Motor neuron (in vitro differentiated cells): ENCODE data around the gene PAX5. TPM values are rescaled to one million over a fixed set of nuclear protein-coding genes. Genes with fewer than 3 reads are reported as not detected.

Experiments used
- ATAC-seq, 8 experiments: fragments of 200-7000 bp; cut with Tn5 transposase; replicated peaks in 6 of 8; 2 replicates each; pipeline ENCODE4 v1.8.0; 2021; ENCODE audit warnings: mild to moderate bottlenecking in 8 of 8, moderate library complexity in 8 of 8
- H3K27ac ChIP-seq, 2 donors: fragments of 250-450 bp; sonication (Bioruptor Pico); 2 replicates each; pipeline ENCODE4 v1.9.0; 2021; ENCODE audit warnings: antibody characterized with exemption in 2 of 2, mild to moderate bottlenecking in 2 of 2, moderate library complexity in 1 of 2
- H3K4me1 ChIP-seq, 2 donors: fragments of 250-450 bp; sonication (Bioruptor Pico); replicated peaks in 1 of 2; 2 replicates each; pipeline ENCODE4 v1.6.1; 2021; ENCODE audit warnings: antibody characterized with exemption in 2 of 2, mild to moderate bottlenecking in 2 of 2, moderate library complexity in 1 of 2
- H3K4me3 ChIP-seq, 5 donors: fragments of 250-450 bp; sonication (Bioruptor Pico); 2 replicates each; pipeline ENCODE4 v1.9.0; 2021; ENCODE audit warnings: antibody characterized with exemption in 5 of 5, mild to moderate bottlenecking in 5 of 5, moderate library complexity in 4 of 5
- WGBS, 10 experiments: fragments of 450-650 bp; shearing (Covaris generic); methylation state at CpG; one replicate each; pipeline ENCODE4 v1.0.0; 2022; 5-methylcytosine and 5-hydroxymethylcytosine counted together
- in situ Hi-C, 9 experiments: fragments of 400-800 bp; cut with MboI; loops; one replicate each; pipeline ENCODE4 v1.15.0; 2021; ENCODE audit warnings: low sequenced_read_pairs in 9 of 9, low pct_unique_long_range_greater_than_20kb in 2 of 9; ENCODE audit not compliant: unreplicated experiment in 9 of 9
- total RNA-seq, 8 experiments: library from RNA; unstranded; fragments of 300-600 nt; gene quantifications; 2 replicates each; pipeline versions ENCODE4 v1.2.3 to v1.2.4, GENCODE V29; 2022

Gene PAX5
- total RNA-seq, 8 experiments from 2014 or later, result 0.09 to 1.5 (median 0.61) TPM

- no peak overlapping the region for H3K27ac ChIP-seq
- 54 to 80% (median 72%) methylated on average over 1 to 3 of the region's 7 CpGs; no CpG with 5 or more reads in 6 of the 10 experiments for WGBS, 10 experiments
- H3K4me1 ChIP-seq, result peaks cover 40 to 41% of the 10 kb centered on the region in 2 donors
- in situ Hi-C loops, result no loop called here
- H3K4me3 ChIP-seq, result no peak overlapping the region
- peak in 1 of 8 experiments; percentile 49 for ATAC-seq
Measured at GRCh38 chr9:36866840-36867239, 167.2 kb downstream of the PAX5 start.

GRCh38 chr9:36865731-36866635 is 168.1 kb downstream of the PAX5 start:
- Histone ChIP-seq H3K4me1 (peaks cover 40% of the 10 kb centered on the region in 2 donors), H3K4me3 (no peak overlapping the region), H3K27ac (no peak overlapping the region)
- 5 to 98% (median 80%) methylated on average over 2 to 15 of the region's 20 CpGs; no CpG with 5 or more reads in 2 of the 10 experiments for WGBS, 10 experiments
- in situ Hi-C loops, result no loop called here
- no peak for ATAC-seq

DNA sequence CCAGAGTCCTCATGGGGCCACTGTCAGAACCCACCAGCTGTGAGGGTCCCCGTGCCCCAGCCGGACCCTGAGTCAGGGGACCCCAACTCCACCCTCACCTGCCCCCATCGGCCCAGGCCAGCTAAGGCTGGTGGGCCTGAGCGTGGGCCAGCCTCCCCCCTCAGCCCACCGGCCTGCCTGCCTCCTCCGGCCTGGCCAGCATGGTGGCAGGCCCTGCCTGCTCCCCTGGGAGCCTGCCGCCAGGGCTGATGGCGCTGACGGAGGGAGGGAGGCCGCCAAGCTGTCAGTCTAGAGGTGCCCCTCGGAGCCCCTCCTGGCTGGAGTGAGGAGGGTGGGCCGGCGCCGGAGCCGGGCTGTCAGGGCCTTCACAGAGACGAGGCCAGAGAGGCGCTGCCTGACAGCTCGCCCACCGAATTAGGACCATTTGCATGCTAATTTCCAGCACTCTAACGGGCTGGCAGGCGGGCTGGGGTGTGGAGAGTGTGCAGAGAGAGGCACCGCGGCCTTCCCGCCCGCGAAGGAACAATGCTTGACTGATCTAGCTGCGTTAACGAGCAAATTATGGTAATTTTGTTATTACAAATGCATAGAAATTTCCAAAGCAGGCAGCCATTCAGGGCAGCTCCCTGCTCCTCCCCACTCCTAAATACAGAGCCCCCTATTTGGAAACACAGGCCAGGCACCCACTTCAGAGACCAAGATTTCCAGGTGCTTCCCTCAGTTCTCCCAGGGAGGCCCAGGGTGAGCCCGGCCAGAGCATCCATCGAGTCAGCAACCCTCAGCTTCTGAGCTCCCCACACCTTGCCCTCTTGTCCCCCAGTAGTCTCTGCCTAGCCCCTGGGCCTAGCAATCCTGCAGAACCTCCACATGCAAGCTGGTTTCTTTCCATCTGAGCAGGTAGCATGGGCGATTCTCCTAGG is 169.3 kb downstream of the PAX5 start:
- in situ Hi-C loops, result no loop called here
- Histone ChIP-seq H3K4me3 (no peak overlapping the region), H3K4me1 (peaks cover 40% of the 10 kb centered on the region in 2 donors), H3K27ac (no peak overlapping the region)
- 2 to 100% (median 62%) methylated on average over 1 to 10 of the region's 31 CpGs; no CpG with 5 or more reads in 3 of the 10 experiments for WGBS, 10 experiments
- ATAC-seq, result peak in 6 of 8 experiments; percentile 74 to 92 (median 88)

- Histone ChIP-seq H3K4me3 (no peak overlapping the region), H3K4me1 (peaks cover 26 to 29% of the 10 kb centered on the region in 2 donors), H3K27ac (no peak overlapping the region)
- in situ Hi-C loops, result no loop called here
- peak in 3 of 8 experiments; percentile 46 to 78 (median 65) for ATAC-seq
- WGBS, 10 experiments, result 27 to 70% (median 42%) methylated on average over 2 to 13 of the region's 21 CpGs; no CpG with 5 or more reads in 2 of the 10 experiments
Measured at GRCh38 chr9:36862206-36863145, 171.6 kb downstream of the PAX5 start.

- H3K27ac ChIP-seq, result no peak overlapping the region
- in situ Hi-C loops, result no loop called here
- WGBS, 10 experiments, result 13 to 100% (median 80%) methylated on average over 1 to 3 of the region's 7 CpGs; no CpG with 5 or more reads in 3 of the 10 experiments
- no peak for ATAC-seq
- no peak overlapping the region for H3K4me3 ChIP-seq
- H3K4me1 ChIP-seq, result peaks cover 21 to 22% of the 10 kb centered on the region in 2 donors
Measured at GRCh38 chr9:36861528-36862205, 172.4 kb downstream of the PAX5 start.

- in situ Hi-C loops, result no loop called here
- Histone ChIP-seq H3K4me3 (no peak overlapping the region), H3K27ac (no peak overlapping the region), H3K4me1 (no peaks in the 10 kb centered on the region)
- WGBS, 10 experiments, result 10 to 91% (median 80%) methylated on average over 1 to 9 of the region's 23 CpGs; no CpG with 5 or more reads in 3 of the 10 experiments
- ATAC-seq, result peak in 7 of 8 experiments; percentile 27 to 92 (median 66)
Measured at GRCh38 chr9:36858805-36859375, 175.2 kb downstream of the PAX5 start.

GRCh38 chr9:36855448-36856315 is 178.4 kb downstream of the PAX5 start:
- in situ Hi-C loops, result no loop called here
- 33 to 82% (median 62%) methylated on average over 1 to 9 of the region's 9 CpGs; no CpG with 5 or more reads in 2 of the 10 experiments for whole genome bisulfite sequencing, 10 experiments
- no peaks in the 10 kb centered on the region for H3K4me1 ChIP-seq
- no peak overlapping the region for H3K27ac ChIP-seq
- peak in 3 of 8 experiments; percentile 12 to 55 (median 29) for ATAC-seq
- H3K4me3 ChIP-seq, result no peak overlapping the region

- ATAC-seq, result no peak
- Histone ChIP-seq H3K4me3 (no peak overlapping the region), H3K27ac (no peak overlapping the region), H3K4me1 (no peaks in the 10 kb centered on the region)
- in situ Hi-C loops, result no loop called here
- 33 to 87% (median 62%) methylated on average over 1 to 7 of the region's 10 CpGs; no CpG with 5 or more reads in 4 of the 10 experiments for WGBS, 10 experiments
Measured at GRCh38 chr9:36854751-36855150, 179.3 kb downstream of the PAX5 start.

DNA sequence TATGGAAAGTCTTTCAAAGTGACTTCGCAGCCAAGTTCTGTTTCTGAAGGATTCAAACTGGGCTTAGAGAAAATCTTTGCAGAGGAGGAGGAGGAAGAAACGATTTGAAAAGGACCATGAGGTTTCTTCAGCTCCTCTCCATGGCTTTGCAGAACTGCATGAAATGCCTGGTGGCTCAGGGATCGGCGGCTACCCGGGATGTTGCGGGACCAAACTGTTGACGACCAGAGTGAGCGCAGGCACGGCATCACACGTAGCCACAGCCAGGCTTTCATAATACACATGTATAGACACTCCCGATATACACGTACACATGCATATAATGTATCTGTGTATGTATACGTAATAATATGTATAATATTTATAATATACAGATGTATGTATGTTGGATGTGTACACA is 180.0 kb downstream of the PAX5 start:
- 19 to 60% (median 47%) methylated on average over 2 to 13 of the region's 13 CpGs; no CpG with 5 or more reads in 3 of the 10 experiments for WGBS, 10 experiments
- in situ Hi-C loops, result no loop called here

DNA sequence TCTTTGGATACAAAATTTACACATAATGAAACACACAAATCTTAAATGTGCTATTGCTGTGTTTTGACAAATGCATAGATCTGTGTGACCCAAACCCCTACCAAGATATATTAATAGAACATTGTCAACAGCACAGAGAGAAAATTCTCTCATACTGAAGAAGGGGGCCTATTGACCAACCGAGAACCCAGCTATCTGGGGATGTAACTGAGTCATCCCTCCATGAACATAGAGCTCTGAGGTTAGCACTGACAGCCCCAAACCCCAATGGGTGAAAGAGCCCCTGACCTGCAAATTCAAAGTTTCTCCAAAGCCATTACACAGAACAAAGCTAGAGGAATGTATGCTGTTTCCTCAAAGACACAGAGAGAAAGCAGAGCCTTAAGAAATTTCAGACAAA is 180.8 kb downstream of the PAX5 start:
- Histone ChIP-seq H3K4me1 (no peaks in the 10 kb centered on the region), H3K27ac (no peak overlapping the region), H3K4me3 (no peak overlapping the region)
- no peak for ATAC-seq
- 0 to 100% (median 61%) methylated on average over 1 of the region's 1 CpG; no CpG with 5 or more reads in 4 of the 10 experiments for WGBS, 10 experiments
- in situ Hi-C loops, result no loop called here

More for the DNA sequence above, 180.0 kb downstream of the PAX5 start:
- H3K4me3 ChIP-seq, result no peak overlapping the region
- no peak overlapping the region for H3K27ac ChIP-seq
- no peaks in the 10 kb centered on the region for H3K4me1 ChIP-seq
- no peak for ATAC-seq
